GM21526 (cell line): ENCODE data around the gene PI4K2A.

Experiments used
- ATAC-seq: cut with Tn5 transposase; IDR thresholded peaks from one replicate; pipeline ENCODE4 v1.9.1; 2021; ENCODE audit warnings: moderate library complexity; ENCODE audit not compliant: unreplicated experiment, low FRiP score

The PI4K2A gene

DNA sequence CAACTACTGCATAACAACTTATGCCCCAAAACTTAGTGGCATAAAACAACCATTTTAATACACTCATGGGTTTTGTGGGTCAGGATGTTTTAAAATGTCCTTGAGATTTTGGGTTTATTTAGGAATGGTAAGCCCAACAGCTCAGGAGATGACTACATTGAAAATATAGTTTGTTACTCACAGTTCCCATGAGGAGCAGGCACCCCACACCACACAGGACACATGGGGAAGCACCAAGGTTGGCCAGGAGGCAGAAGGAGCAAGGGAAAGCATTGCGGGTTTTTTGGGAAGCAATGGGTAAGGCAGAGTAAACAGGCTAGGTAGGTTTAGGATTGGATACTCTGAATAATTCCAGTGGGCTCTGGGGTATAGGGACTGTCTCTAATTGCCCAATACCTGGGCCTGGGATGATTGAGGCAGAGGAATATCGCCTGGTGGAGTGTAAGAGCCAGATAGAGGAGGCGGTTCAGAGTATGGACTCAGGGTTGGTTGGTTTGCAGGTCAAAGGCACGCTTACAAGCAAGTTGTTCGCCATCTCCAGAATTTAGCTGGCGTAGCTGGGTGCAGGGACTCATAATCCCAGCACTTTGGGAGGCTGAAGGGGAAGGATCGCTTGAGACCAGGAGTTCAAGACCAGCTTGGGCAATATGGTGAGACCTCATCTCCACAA is 63.1 kb downstream of the PI4K2A start:
- no peak for ATAC-seq

GRCh38 chr10:97704341-97704740 is 63.9 kb downstream of the PI4K2A start:
- no peak for ATAC-seq

DNA sequence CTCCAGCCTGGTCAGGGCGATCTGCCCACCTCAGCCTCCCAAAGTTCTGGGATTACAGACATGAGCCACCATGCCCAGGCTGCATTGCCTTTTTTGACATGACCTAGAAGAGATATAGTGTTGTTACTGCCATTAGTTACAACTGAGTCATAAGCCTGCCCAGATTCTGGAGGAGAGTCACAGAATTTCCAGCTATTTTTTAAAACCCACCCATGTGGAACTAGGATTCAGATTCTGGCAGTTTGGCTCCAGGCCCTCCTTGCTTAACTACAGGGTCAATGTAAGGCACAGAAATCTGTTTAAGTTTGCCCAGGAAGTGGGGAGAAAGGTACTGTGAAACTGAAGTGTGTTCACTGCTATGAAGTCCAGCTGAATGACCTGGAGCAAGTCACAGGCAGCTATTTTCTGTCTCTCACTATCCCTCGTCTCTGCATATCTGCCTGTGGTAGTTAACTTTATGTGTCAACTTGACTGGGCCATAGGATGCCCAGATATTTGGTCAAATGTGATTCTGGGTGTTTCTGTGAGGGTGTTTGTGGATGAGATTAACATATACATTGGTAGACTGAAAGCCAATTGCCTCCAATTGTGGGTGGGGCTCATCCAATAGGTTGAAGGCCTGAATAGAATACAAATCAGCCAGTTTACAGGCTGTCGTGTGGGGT is 64.7 kb downstream of the PI4K2A start:
- ATAC-seq: no peak

DNA sequence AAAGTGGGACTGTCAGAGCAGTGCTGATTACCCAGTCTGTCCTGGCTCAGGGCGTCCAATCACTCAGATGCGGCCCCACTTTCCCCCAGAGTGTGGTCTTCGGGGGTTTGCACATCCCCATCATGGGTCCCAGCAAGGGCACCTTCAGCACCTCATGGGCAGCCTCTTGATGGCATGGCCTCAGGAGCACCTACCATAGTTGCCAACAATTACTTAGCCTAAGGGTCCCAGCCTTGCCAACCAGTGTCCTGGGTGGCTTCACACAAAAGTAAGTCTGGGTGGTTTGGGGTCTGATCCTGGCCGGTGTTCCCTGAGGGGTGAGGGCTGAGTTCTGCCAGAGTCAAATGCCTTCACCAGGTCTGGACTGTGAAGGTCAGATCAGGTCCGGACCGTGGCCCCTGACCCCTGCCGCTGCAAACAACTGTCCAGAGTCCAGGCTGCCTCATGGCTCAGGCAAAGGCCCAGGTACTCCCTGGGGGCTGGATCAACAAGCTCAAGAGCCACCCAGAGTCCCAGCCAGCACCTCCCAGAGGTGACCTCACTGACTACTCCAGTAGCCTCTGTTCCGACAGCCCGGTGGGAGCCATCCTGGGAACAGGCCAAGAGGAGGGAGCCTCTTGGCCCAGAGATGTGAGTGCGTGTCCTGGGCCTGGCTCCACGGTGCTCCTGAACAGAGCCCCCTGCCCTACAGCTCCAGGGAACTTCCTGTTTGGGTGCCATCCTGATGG is 66.8 kb downstream of the PI4K2A start:
- no peak for ATAC-seq

GRCh38 chr10:97708167-97708566 is 67.7 kb downstream of the PI4K2A start:
- ATAC-seq: no peak

- ATAC-seq: no peak
Observed at GRCh38 chr10:97708976-97709946, 68.8 kb downstream of the PI4K2A start.

DNA sequence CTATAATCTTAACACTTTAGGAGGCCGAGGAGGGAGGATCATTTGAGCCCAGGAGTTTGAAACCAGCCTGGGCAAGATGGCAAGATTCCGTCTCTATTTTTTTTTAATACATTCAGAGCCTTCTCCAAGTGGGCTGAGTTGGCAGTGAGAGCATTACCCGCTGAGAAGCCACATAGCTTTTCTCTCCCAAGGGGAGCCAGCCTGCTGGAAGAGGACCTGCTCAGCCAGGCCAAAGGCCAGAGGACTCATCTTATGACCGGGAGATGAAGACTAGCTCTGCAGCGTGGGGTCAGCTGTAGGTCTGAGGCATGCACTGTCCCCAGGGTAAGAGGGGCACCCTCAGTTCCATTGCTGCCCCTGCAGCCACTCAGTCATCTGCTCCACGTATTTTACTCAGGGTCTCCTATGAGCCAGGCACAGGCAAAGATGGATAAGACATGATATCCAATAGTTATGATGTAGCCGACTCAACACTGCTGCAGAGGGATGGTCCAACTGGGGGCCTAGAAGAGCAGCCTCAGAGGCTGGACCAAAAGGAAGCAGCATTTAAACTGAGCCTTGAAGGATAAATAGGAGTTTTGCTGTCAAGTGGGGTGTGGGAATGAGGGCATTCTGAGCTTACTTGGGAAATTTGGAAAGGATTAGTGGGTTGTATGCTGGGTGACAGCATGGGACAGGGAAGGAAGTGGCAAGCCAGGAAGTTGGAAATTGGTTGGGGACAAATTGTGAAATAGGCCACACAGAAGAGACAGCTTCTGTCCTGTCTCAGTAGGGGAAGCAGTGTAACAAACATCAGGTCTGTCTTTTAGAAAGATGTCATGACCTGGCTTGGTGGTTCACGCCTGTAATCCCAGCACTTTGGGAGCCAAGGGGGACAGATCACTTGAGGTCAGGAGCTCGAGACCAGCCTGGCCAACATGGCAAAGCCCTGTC is 71.4 kb downstream of the PI4K2A start:
- no peak for ATAC-seq

DNA sequence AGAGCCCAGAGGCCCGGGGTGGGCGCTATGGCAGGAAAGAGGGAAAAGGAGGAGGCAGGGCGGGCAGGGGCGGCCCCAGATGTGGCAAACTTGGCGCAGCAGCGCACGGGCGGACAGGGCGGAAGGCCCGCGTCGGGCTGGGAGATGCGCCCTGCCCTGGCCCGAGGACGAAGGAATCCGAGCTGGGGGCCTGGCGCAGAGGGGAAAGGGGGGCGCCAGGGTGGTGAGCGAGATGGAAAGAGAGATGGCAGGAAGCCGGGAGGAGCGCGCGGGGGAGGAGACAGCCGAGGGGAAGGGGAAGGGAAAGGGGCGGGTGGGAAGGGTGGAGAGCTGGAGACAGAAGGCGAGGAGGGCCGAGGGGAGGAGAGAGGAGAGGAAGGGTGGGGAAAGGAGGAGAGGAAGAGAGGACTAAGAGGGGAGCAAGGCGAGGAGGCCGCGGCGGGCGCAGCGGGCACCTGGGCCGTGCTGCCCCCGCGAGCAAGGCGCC is 72.9 kb downstream of the PI4K2A start, which contains the start of gene MARVELD1:
MARVELD1 (plus strand) TSS at position 392 of the 487 bp plus-strand sequence. CDS start 147 bp downstream, outside the sequence.
- ATAC-seq: no peak

- ATAC-seq: peak; percentile 78
Observed at GRCh38 chr10:97713826-97714400, 73.4 kb downstream of the PI4K2A start.

GRCh38 chr10:97714401-97715258 is 74.2 kb downstream of the PI4K2A start:
- ATAC-seq: peak; percentile 25

DNA sequence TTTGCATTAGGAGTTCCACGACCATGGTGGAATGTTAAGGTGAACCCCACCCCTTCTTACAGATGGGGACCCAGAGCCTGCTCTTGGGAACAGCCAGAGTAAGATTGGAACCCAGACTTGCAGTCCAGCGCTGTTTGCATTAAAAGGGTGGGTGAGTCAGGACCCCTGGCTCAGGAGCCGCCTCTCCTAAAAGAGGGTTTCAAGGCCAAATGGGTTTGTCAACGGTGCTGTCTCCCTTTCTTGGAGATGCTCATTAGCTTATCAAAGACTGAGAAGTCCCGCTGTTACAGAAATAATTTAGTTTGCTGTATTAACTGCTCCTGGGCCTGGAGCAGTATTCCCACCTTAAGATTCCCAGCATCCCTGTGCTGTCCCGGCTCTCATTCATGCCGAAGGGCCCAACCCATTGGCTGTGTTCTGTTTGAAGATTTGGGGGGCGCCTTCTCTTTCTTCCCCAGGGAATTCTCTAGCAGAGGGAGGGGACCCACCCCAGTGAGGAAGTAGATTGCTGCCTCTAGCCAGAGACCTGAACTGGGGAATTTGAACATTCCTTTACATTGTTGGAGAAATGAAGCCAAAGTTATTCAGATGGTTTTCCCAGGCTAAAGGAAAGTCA is 74.9 kb downstream of the PI4K2A start:
- ATAC-seq: no peak

- no peak for ATAC-seq
Observed at GRCh38 chr10:97717627-97718026, 77.2 kb downstream of the PI4K2A start.

GRCh38 chr10:97718178-97718577 is 77.7 kb downstream of the PI4K2A start:
- ATAC-seq: no peak

GRCh38 chr10:97718659-97719142 is 78.2 kb downstream of the PI4K2A start:
- no peak for ATAC-seq

- no peak for ATAC-seq
Observed at GRCh38 chr10:97719602-97720001, 79.1 kb downstream of the PI4K2A start.

DNA sequence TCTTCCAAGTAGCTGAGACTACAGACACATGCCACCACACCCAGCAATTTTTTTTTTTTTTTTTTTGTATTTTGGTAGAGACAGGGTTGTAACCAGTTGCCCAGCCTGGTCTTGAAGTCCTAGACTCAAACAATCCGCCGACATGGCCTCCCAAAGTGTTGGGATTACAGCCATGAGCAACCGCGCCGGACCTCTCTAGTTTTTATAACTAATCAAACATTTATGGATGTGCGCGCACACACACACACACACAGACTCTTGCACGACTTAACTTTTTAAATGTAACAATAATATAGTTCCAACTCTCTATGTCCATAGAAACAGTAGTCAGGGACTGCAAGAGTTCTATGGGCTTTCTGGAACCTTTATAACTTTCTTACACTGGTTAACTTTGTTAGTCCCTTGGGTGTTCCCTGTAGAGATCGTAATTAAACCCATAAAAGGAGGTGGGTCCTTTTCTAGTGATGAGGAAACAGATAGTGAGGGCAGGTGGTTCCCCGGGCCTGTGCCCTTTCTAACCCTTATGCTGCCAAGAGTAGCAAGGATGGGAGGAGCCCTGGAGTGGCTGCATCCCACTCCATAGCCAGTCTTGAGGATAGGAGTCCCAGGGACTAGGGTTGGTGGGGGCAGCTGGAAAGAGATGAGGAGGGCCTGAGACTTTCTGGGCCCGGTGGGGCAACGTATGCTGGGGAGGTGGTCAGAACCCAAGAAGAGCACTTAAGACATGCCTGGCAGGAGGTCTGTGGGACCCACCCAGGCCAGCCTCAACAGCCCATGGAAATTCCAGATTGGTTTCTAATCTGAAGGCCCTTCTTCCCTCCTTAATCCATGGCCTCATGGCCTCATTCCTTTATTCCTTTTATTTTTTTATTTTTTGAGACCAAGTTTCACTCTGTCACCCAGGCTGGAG is 81.7 kb downstream of the PI4K2A start:
- ATAC-seq: no peak
